Stimulated activated CD8-positive, alpha-beta memory T cell treated with anti-CD3 and anti-CD28 coated beads, Interleukin-15, amount 100 ng/mL, for 1 hour (primary cell): Measurements from ENCODE around the gene DMPK.
A peak's percentile ranks its signal among the peaks of the same experiment; 100 is the strongest.
"Not testable (repeated sequence)": the region's sequence is repeated elsewhere in the genome, so short reads cannot be mapped to it uniquely, and the experiment has no call there.

ENCODE experiments used
- DNase-seq: peaks from one replicate; pipeline ENCODE4 v3.0.0-alpha.2; 2020; ENCODE audit warnings: low read depth

The DMPK gene

GRCh38 chr19:45815481-45816216 lies 33.4 kb upstream of the DMPK start:
- DNase-seq = no peak

GRCh38 chr19:45814851-45815480 lies 32.7 kb upstream of the DMPK start, which contains the start of gene RSPH6A:
Gene RSPH6A, minus strand, starts transcription at chr19:45815308. Its CDS starts 132 bp downstream, at chr19:45815176.
- DNase-seq = no peak

- no peak for DNase-seq
These were observed 32.0 kb upstream of the DMPK start for GRCh38 chr19:45814166-45814780.

- DNase-seq = no peak
These were observed 30.0 kb upstream of the DMPK start for GRCh38 chr19:45812297-45812696.

- DNase-seq = no peak
These were observed 27.4 kb upstream of the DMPK start for GRCh38 chr19:45809643-45810159.

GRCh38 chr19:45805719-45806118 lies 23.4 kb upstream of the DMPK start:
- no peak for DNase-seq

- DNase-seq = no peak
These were observed 22.6 kb upstream of the DMPK start for GRCh38 chr19:45804959-45805230.

- no peak for DNase-seq
These were observed 22.1 kb upstream of the DMPK start for GRCh38 chr19:45804140-45804958.

GRCh38 chr19:45801603-45802175 lies 19.4 kb upstream of the DMPK start:
- no peak for DNase-seq

- no peak for DNase-seq
These were observed 17.8 kb upstream of the DMPK start for GRCh38 chr19:45800070-45800553.

- DNase-seq = not testable (repeated sequence)
These were observed 17.3 kb upstream of the DMPK start for GRCh38 chr19:45799541-45799940.

GRCh38 chr19:45798995-45799517 lies 16.8 kb upstream of the DMPK start:
- DNase-seq = peak; percentile 40

GRCh38 chr19:45794627-45795026 lies 12.3 kb upstream of the DMPK start:
- no peak for DNase-seq

- no peak for DNase-seq
These were observed 11.6 kb upstream of the DMPK start for GRCh38 chr19:45793876-45794275.

GRCh38 chr19:45793178-45793564 lies 10.9 kb upstream of the DMPK start:
- no peak for DNase-seq

GRCh38 chr19:45792470-45793177 lies 10.3 kb upstream of the DMPK start, which contains the start of gene DMWD:
Gene DMWD, minus strand, starts transcription at chr19:45792845. Its CDS starts 89 bp downstream, at chr19:45792756.
- peak; percentile 100 for DNase-seq

- no peak for DNase-seq
These were observed 9.6 kb upstream of the DMPK start for GRCh38 chr19:45791744-45792469.

- DNase-seq = no peak
These were observed 8.7 kb upstream of the DMPK start for GRCh38 chr19:45790942-45791341.

- no peak for DNase-seq
These were observed 6.9 kb upstream of the DMPK start for GRCh38 chr19:45789035-45789786.
